ENCODE results near the gene MDM2. TPM values are rescaled to one million over a fixed set of nuclear protein-coding genes. Genes with fewer than 3 reads are reported as not detected.
A peak's percentile ranks its signal among the peaks of the same experiment; 100 is the strongest.
"Not testable (repeated sequence)": the region's sequence is repeated elsewhere in the genome, so short reads cannot be mapped to it uniquely, and the experiment has no call there.

The MDM2 gene
- total RNA-seq, 1 donor from 2014 or later: 113 TPM

DNA sequence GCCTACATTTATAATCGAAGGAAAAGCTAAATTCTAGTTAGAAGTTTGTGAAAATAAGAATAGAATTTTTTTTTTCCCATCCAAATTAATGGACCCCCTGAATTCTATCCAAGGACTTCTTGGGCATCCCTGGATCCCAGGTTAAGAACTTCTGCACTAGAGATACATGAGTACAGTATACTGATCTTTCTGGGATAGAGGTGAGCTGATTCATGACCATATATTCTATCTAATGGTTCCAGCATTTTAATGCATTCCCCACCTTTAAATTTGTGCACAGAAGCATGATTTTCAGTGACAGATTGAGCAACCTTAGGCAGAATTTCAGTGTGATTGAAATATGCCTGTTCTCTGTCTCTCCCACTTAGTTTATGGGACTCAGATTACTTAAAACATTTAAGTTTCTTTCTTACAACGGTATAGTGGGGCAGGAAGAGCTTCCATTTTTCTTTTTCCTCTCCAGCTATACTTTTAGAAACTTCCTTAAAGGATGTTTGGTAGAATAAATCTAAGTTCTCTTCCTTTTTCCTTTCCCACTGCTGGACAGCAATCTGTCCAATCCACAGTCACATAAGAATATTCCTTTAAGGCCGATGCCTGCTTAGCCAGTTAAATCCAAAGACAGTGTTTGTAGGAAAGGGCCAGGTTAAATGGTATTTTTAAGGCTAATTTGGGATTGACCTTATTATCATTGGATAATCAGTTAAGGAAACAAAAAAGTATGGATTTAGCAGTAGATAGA, 6.7 kb downstream of the MDM2 start:
- Mint-ChIP-seq H3K36me3 (ENCODE audit: low read depth, unreplicated experiment) (peaks cover 9% of the 10 kb centered on the region), H3K4me3 (ENCODE audit: unreplicated experiment) (peak overlapping the region; percentile 48), H3K4me1 (ENCODE audit: unreplicated experiment) (peaks cover 16% of the 10 kb centered on the region), H3K27ac (ENCODE audit: unreplicated experiment) (no peak overlapping the region), H3K27me3 (ENCODE audit: unreplicated experiment) (no peaks in the 10 kb centered on the region), H3K9me3 (ENCODE audit: unreplicated experiment) (no peaks in the 10 kb centered on the region)
- TF ChIP-seq, protein P1, sequence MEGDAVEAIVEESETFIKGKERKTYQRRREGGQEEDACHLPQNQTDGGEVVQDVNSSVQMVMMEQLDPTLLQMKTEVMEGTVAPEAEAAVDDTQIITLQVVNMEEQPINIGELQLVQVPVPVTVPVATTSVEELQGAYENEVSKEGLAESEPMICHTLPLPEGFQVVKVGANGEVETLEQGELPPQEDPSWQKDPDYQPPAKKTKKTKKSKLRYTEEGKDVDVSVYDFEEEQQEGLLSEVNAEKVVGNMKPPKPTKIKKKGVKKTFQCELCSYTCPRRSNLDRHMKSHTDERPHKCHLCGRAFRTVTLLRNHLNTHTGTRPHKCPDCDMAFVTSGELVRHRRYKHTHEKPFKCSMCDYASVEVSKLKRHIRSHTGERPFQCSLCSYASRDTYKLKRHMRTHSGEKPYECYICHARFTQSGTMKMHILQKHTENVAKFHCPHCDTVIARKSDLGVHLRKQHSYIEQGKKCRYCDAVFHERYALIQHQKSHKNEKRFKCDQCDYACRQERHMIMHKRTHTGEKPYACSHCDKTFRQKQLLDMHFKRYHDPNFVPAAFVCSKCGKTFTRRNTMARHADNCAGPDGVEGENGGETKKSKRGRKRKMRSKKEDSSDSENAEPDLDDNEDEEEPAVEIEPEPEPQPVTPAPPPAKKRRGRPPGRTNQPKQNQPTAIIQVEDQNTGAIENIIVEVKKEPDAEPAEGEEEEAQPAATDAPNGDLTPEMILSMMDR (IDR thresholded peaks at IDR 0.05; ENCODE audit: unreplicated experiment): no peak
- DNase-seq (ENCODE audit: low spot score): no peak

DNA sequence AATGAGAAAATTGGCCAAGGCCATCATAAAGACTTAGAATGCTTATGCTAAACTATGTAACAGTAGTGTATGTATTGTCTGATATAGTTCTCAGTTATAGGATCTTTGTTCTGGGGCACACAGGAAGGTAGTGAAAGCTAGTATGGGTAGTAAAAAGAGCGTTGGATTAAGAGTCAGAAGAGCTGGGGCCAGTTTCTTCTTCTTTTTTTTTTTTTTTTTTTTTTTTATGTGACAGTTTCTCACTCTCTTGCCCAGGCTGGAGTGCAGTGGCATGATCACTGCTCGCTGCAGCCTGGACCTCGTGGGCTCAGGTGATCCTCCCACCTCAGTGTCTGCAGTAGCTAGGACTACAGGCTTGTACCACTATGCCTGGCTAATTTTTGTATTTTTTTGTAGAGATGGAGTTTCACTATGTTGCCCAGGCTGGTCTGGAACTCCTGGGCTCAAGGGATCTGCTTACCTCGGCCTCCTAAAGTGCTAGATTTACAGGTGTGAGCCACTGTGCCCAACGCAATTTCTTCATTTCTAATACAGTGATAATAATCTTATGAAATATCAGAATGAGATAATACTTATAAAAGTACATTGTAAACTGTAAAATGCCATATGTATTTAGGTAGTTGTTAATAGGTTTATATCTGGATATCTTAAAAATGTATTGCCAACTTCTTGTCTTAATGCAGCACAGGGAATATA, 7.4 kb downstream of the MDM2 start:
- Mint-ChIP-seq H3K9me3 (ENCODE audit: unreplicated experiment) (no peaks in the 10 kb centered on the region), H3K27me3 (ENCODE audit: unreplicated experiment) (no peaks in the 10 kb centered on the region), H3K4me3 (ENCODE audit: unreplicated experiment) (peak overlapping the region; percentile 48), H3K27ac (ENCODE audit: unreplicated experiment) (peak overlapping the region; percentile 19), H3K36me3 (ENCODE audit: low read depth, unreplicated experiment) (peaks cover 9% of the 10 kb centered on the region), H3K4me1 (ENCODE audit: unreplicated experiment) (peaks cover 16% of the 10 kb centered on the region)
- DNase-seq (ENCODE audit: low spot score): no peak
- TF ChIP-seq, protein P1 (IDR thresholded peaks at IDR 0.05; ENCODE audit: unreplicated experiment): no peak

DNA sequence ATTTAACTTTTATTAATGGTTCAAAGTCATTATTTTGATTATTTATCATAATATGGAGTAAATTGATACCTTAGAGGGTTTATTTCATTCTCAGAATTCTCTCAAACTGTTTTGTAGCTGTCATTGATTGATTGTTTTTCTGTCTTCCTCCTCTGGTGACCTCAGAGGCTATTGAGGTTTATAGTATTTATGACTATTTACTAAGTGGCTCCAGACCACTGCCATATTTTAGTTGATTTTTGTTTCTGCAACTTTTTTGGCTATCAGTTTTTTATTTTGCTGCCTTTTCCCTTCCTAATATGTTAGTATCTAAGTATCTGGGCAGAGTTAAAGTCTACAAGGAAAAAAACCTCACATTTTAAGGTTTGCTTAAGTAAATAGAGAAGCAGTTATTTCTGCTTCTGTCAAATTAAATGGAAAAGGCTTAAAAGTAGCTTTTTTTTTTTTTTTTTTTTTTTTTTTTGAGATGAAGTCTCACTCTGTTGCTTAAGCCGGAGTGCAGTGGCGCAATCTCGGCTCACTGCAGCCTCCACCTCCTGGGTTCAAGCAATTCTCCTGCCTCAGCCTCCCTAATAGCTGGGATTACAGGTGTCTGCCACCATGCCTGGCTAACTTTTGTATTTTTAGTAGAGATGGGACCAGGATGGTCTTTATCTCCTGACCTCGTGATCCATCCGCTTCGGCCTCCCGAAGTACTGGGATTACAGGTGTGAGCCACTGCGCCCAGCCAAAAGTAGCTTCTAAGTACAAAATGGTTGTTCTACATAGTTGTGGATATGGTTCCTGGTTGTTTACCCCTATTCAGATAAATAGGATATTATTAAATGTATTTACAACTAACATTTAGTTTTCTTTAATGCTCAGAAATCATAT, 8.2 kb downstream of the MDM2 start:
- Mint-ChIP-seq H3K4me3 (ENCODE audit: unreplicated experiment) (no peak overlapping the region), H3K36me3 (ENCODE audit: low read depth, unreplicated experiment) (peaks cover 7% of the 10 kb centered on the region), H3K27ac (ENCODE audit: unreplicated experiment) (no peak overlapping the region)

DNA sequence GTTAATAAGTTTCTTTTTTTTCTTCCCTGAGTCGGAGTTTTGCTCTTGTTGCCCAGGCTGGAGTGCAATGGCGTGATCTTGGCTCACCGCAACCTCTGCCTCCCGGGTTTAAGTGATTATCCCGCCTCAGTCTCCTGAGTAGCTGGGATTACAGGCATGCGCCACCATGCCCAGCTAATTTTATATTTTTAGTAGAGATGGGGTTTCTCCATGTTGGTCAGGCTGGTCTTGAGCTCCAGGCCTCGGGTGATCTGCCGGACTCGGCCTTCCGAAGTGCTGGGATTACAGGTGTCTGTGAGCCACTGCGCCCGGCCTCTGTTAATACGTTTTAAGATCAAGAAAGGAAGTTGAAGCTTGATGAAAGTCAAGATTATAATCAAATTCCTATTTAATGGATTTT, 11.5 kb downstream of the MDM2 start:
- H3K27me3 Mint-ChIP-seq (ENCODE audit: unreplicated experiment); H3K9me3 Mint-ChIP-seq (ENCODE audit: unreplicated experiment); H3K4me1 Mint-ChIP-seq (ENCODE audit: unreplicated experiment); DNase-seq (ENCODE audit: low spot score); H3K4me3 Mint-ChIP-seq (ENCODE audit: unreplicated experiment): not testable (repeated sequence)
- H3K36me3 Mint-ChIP-seq (ENCODE audit: low read depth, unreplicated experiment): peaks cover 15% of the 10 kb centered on the region
- H3K27ac Mint-ChIP-seq (ENCODE audit: unreplicated experiment): peak overlapping the region; percentile 25

More for the DNA sequence above, 8.2 kb downstream of the MDM2 start:
- Mint-ChIP-seq H3K4me1 (ENCODE audit: unreplicated experiment) (peaks cover 13% of the 10 kb centered on the region), H3K27me3 (ENCODE audit: unreplicated experiment) (no peaks in the 10 kb centered on the region), H3K9me3 (ENCODE audit: unreplicated experiment) (no peaks in the 10 kb centered on the region)
- DNase-seq (ENCODE audit: low spot score): no peak
- TF ChIP-seq, protein P1 (IDR thresholded peaks at IDR 0.05; ENCODE audit: unreplicated experiment): no peak

DNA sequence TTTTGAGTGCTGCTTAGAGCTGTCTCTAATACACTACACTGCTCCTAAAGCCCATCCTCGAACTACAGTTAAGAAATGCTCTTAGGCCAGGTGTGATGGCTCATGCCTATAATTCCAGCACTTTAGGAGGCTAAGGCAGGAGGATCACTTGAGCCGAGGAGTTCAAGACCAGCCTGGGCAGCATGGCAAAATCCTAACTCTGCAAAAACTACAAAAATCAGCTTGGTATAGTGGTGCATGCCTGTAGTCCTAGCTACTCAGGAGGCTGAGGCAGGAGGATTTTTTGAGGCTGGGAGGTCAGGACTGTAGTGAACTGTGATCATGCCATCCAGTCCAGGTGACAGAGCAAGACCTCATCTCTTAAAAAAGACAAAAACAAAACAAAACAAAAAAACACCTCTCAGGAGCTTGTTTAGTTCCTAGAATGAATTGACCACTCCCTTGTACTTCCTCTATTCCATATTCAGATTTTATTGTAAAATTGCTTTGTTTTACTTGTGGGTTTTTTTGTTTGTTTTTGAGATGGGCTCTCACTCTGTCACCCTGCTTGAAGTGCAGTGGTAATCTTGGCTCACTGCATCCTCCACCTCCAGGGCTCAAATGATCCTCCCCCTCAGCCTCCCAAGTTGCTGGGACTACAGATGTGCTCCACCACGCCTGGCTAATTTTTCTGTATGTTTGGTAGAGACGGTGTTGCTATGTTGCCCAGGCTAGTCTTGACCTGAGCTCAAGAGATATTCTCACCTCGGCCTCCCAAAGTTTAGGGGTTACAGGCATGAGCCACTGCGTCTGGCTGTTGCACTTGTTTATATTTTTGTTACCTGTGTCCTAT, 13.6 kb downstream of the MDM2 start:
- H3K9me3 Mint-ChIP-seq (ENCODE audit: unreplicated experiment): no peaks in the 10 kb centered on the region
- no peak overlapping the region for H3K4me3 Mint-ChIP-seq (ENCODE audit: unreplicated experiment)
- H3K4me1 Mint-ChIP-seq (ENCODE audit: unreplicated experiment): no peaks in the 10 kb centered on the region
- TF ChIP-seq, protein P1 (IDR thresholded peaks at IDR 0.05; ENCODE audit: unreplicated experiment): no peak
- no peaks in the 10 kb centered on the region for H3K27me3 Mint-ChIP-seq (ENCODE audit: unreplicated experiment)
- H3K36me3 Mint-ChIP-seq (ENCODE audit: low read depth, unreplicated experiment): peaks cover 21% of the 10 kb centered on the region
- H3K27ac Mint-ChIP-seq (ENCODE audit: unreplicated experiment): no peak overlapping the region
- DNase-seq (ENCODE audit: low spot score): no peak
